ENCODE data around the gene DHRSX. TPM values are rescaled to one million over a fixed set of nuclear protein-coding genes. Genes with fewer than 3 reads are reported as not detected.

DHRSX gene
- total RNA-seq, 1 experiment from 2014 or later: 11.5 TPM

DNA sequence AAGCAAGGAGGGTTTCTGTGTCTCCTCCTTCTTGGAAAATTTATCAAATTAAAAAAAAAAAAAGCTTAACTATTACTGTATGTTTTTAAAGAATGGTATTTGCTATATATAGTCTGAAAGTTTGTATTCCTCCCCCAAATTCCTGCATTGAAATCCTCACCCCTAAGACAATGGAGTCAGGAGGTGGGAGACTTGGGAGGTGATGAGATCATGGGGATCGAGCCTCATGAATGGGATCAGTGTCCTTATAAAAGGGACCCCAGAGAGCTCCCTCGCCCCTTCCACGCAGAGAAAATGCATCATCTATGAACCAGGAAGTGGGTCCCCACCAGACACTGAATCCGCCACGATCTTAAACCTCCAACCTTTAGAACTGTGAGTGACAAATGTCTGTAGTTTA, 50.1 kb downstream of the DHRSX start:
- TF ChIP-seq, protein P1, sequence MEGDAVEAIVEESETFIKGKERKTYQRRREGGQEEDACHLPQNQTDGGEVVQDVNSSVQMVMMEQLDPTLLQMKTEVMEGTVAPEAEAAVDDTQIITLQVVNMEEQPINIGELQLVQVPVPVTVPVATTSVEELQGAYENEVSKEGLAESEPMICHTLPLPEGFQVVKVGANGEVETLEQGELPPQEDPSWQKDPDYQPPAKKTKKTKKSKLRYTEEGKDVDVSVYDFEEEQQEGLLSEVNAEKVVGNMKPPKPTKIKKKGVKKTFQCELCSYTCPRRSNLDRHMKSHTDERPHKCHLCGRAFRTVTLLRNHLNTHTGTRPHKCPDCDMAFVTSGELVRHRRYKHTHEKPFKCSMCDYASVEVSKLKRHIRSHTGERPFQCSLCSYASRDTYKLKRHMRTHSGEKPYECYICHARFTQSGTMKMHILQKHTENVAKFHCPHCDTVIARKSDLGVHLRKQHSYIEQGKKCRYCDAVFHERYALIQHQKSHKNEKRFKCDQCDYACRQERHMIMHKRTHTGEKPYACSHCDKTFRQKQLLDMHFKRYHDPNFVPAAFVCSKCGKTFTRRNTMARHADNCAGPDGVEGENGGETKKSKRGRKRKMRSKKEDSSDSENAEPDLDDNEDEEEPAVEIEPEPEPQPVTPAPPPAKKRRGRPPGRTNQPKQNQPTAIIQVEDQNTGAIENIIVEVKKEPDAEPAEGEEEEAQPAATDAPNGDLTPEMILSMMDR (conservative IDR thresholded peaks at IDR 0.05; ENCODE audit: low read depth, low read length): no peak
- TF ChIP-seq EZH2phosphoT487 (IDR thresholded peaks at IDR 0.05; ENCODE audit: borderline replicate concordance, low read length) (no peak), EZH2 (IDR thresholded peaks at IDR 0.05; ENCODE audit: low read length, unreplicated experiment) (no peak)
- Histone ChIP-seq H3F3A (ENCODE audit: low read length, unreplicated experiment) (no peaks in the 10 kb centered on the region), H2AFZ (ENCODE audit: low read length) (no peak overlapping the region), H3K36me3 (ENCODE audit: low read depth, low read length) (no peaks in the 10 kb centered on the region), H3K4me2 (ENCODE audit: low read length) (no peak overlapping the region), H3K27ac (ENCODE audit: low read length) (no peak overlapping the region), H3K9me3 (ENCODE audit: low read length) (no peaks in the 10 kb centered on the region), H3K27me3 (ENCODE audit: low read length) (no peaks in the 10 kb centered on the region), H3K9me2 (replicated peaks; ENCODE audit: low read length) (no peaks in the 10 kb centered on the region), H3K4me3 (ENCODE audit: low read length) (no peak overlapping the region), H3K9ac (ENCODE audit: low read length) (no peak overlapping the region), H4K20me1 (ENCODE audit: low read length) (no peaks in the 10 kb centered on the region), H3K4me1 (ENCODE audit: insufficient read depth, low read length) (no peaks in the 10 kb centered on the region), H3K79me2 (ENCODE audit: low read length) (no peaks in the 10 kb centered on the region)
- CTCF ChIA-PET: no interaction called here
- no peak for DNase-seq
- intact Hi-C loops (cut with micrococcal nuclease): no loop called here
- ATAC-seq: no peak
- BruUV-seq (replicated peaks): no TSS peak
- POLR2A ChIA-PET (ENCODE audit: unreplicated experiment): no interaction called here

DNA sequence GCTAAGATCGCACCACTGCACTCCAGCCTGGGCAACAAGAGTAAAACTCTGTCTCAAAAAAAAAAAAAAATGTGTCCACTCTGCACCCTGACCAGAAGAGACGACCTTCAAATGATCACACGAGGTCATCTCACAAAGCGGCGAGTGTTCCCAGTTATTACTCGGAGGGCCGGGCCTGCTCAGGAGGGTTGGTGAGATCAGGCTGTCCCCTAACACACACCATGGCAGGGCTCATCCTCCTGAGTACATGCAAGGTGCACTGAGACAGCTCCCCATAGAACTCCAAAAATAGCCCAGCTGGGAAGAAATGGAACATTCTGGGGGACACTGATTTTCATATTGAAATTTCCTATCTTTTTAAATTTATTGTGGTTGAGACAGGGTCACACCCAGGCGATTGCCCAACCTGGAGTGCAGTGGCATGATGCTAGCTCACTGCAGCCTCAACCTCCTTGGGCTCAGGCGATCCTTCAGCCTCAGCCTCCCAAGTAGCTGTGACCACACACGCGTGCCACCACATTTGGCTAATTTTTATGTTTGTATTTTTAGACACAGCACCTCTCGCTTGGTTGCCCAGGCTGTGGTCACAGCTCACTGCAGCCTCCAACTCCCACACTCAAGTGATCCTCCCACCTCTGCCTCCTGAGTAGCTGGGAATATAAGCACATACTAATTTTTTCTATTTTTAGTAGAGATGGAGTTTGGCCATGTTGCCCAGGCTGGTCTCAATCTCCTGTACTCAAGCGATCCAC, 51.5 kb downstream of the DHRSX start:
- no TSS peak for BruUV-seq (replicated peaks)
- H3K79me2 ChIP-seq (ENCODE audit: low read length): no peaks in the 10 kb centered on the region
- H3F3A ChIP-seq (ENCODE audit: low read length, unreplicated experiment): no peaks in the 10 kb centered on the region
- POLR2A ChIA-PET (ENCODE audit: unreplicated experiment): no interaction called here
- no peaks in the 10 kb centered on the region for H3K27me3 ChIP-seq (ENCODE audit: low read length)
- no peaks in the 10 kb centered on the region for H3K4me1 ChIP-seq (ENCODE audit: insufficient read depth, low read length)
- no peak overlapping the region for H3K4me2 ChIP-seq (ENCODE audit: low read length)
- DNase-seq (no peak), ATAC-seq (no peak)
- no peak overlapping the region for H3K9ac ChIP-seq (ENCODE audit: low read length)
- no peaks in the 10 kb centered on the region for H3K9me2 ChIP-seq (replicated peaks; ENCODE audit: low read length)
- H3K9me3 ChIP-seq (ENCODE audit: low read length): no peaks in the 10 kb centered on the region
- no peak overlapping the region for H3K4me3 ChIP-seq (ENCODE audit: low read length)
- H2AFZ ChIP-seq (ENCODE audit: low read length): no peak overlapping the region
- CTCF ChIA-PET: no interaction called here
- no peaks in the 10 kb centered on the region for H4K20me1 ChIP-seq (ENCODE audit: low read length)
- intact Hi-C loops (cut with micrococcal nuclease): no loop called here
- H3K36me3 ChIP-seq (ENCODE audit: low read depth, low read length): no peaks in the 10 kb centered on the region
- H3K27ac ChIP-seq (ENCODE audit: low read length): no peak overlapping the region
- TF ChIP-seq, protein P1 (conservative IDR thresholded peaks at IDR 0.05; ENCODE audit: low read depth, low read length): no peak
- TF ChIP-seq EZH2 (IDR thresholded peaks at IDR 0.05; ENCODE audit: low read length, unreplicated experiment): no peak

DNA sequence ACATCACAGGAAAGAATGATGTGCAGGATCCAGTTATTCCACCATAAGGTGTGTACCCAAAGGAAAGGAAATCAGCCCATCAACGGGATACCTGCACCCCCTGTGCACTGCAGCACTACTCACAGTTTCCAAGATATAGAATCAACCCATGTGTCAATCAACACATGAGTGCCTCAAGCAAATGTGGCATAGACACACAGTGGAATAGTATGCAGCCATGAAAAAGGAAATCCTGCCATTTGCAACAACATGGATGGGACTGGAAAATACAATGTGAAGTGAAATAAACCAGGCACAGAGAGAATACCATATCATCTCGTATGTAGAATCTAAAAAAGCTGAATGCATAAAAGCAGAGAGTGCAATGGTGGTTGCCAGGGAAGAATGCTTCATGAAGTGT, 53.3 kb downstream of the DHRSX start:
- TF ChIP-seq EZH2phosphoT487 (IDR thresholded peaks at IDR 0.05; ENCODE audit: borderline replicate concordance, low read length) (no peak), EZH2 (IDR thresholded peaks at IDR 0.05; ENCODE audit: low read length, unreplicated experiment) (no peak)
- TF ChIP-seq, protein P1 (conservative IDR thresholded peaks at IDR 0.05; ENCODE audit: low read depth, low read length): no peak
- Histone ChIP-seq H3K9ac (ENCODE audit: low read length) (no peak overlapping the region), H3F3A (ENCODE audit: low read length, unreplicated experiment) (no peaks in the 10 kb centered on the region), H3K27ac (ENCODE audit: low read length) (no peak overlapping the region), H3K27me3 (ENCODE audit: low read length) (no peaks in the 10 kb centered on the region), H3K79me2 (ENCODE audit: low read length) (no peaks in the 10 kb centered on the region), H3K4me2 (ENCODE audit: low read length) (no peak overlapping the region), H3K4me1 (ENCODE audit: insufficient read depth, low read length) (no peaks in the 10 kb centered on the region), H3K9me3 (ENCODE audit: low read length) (no peaks in the 10 kb centered on the region), H3K36me3 (ENCODE audit: low read depth, low read length) (no peaks in the 10 kb centered on the region), H4K20me1 (ENCODE audit: low read length) (no peaks in the 10 kb centered on the region), H3K9me2 (replicated peaks; ENCODE audit: low read length) (no peaks in the 10 kb centered on the region), H2AFZ (ENCODE audit: low read length) (no peak overlapping the region), H3K4me3 (ENCODE audit: low read length) (no peak overlapping the region)
- ATAC-seq: no peak
- POLR2A ChIA-PET (ENCODE audit: unreplicated experiment): no interaction called here
- intact Hi-C loops (cut with micrococcal nuclease): no loop called here
- CTCF ChIA-PET: no interaction called here
- no peak for DNase-seq
- no TSS peak for BruUV-seq (replicated peaks)

Data from PC-3 (cell line).